NCI-H1048 (cell line): ENCODE measurements around the gene SLC8A2.

Experiments
- DNase-seq: peaks from one replicate; lab custom pipeline; 2025; lab: John Stamatoyannopoulos, UW

Gene SLC8A2

DNA sequence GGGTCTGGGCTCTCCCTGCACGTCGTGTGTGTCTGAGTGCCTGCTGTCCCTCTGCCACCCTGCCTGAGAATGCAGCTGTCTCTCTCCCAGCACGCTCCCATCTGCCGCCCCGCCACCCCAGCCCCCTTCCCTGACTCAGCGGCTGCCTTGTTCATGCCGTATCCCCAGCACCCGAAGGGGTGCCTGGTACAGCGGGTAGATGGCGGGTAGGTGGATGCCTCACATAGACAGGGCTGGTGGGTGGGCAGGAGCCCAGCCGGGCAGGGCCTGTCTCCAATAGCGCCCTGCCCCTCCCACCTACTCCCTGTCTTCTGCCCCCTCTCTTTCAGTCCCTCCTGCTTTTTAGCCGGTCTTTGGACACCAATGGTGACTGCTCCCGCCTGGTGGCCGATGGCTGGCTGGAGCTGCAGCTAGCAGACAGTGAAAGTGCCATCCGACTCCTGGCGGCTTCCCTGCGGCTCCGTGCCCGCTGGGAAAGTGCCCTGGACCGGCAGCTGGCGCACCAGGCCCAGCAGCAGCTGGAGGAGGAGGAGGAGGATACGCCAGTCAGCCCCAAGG lies 92.2 kb downstream of the SLC8A2 start:
- no peak for DNase-seq

DNA sequence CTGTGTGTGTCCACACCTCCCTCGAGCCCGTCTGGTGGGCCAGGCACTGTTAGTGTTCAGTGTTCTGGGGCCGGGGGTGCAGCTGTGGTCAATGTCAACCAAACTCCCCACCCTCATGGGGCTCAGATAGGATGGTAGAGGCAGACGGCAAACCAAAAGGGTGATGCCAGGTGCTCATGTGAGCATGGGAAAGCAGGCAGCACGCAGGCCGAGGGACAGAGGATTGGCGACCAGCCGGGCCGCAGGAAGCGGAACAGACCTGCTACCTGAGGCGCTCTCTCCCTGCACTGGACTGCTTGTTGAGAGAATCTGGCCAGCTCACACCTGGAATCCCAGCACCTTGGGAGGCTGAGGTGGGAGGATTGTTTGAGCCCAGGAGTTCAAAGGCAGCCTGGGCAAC lies 93.4 kb downstream of the SLC8A2 start:
- no peak for DNase-seq
